Lower leg skin (tissue), 3 donors: ENCODE results near the gene PCDHA4.

Source experiments
- CTCF ChIP-seq, 3 donors: fragments of 450-650 bp; IDR thresholded peaks; one replicate each; pipeline ENCODE4 v1.5.1; 2016; ENCODE audit warnings: antibody characterized with exemption in 3 of 3, mild to moderate bottlenecking in 3 of 3, moderate library complexity in 2 of 3
- POLR2A ChIP-seq, 2 donors: fragments of 450-650 bp; IDR thresholded peaks; one replicate each; pipeline ENCODE4 v1.6.1; 2016 to 2017; ENCODE audit warnings: antibody characterized with exemption in 2 of 2, mild to moderate bottlenecking in 1 of 2, moderate library complexity in 1 of 2

- TF ChIP-seq CTCF (IDR thresholded peaks at IDR 0.05): no peak
- TF ChIP-seq POLR2A (IDR thresholded peaks at IDR 0.05): no peak
Measured at GRCh38 chr5:140780512-140780911, 26.4 kb upstream of the PCDHA4 start.
